ENCODE results near the gene NRXN3. TPM values are rescaled to one million over a fixed set of nuclear protein-coding genes. Genes with fewer than 3 reads are reported as not detected.

The NRXN3 gene
- total RNA-seq, 4 donors from 2014 or later: 0.19 to 1.4 (median 0.40) TPM

DNA sequence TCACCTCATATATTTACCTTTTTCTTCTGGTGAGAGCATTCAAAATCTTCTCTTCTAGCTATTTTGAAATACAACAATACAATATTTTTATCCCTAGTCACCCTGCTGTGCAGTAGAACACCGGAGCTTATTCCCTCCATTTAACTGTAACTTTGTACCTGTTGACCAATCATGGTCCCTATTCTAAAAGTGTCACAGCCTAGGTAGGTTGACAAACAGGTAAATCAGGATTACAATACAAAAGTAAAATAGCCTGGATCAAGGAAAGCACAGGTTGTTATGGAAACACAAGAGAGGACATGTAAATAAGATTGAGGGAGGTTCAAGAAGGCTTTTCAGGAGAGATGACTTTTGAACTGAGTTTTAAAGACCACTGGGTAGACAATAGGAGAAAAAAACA, 1370.2 kb downstream of the NRXN3 start:
- no peak for ATAC-seq (ENCODE audit: low FRiP score)
- no peak for DNase-seq (ENCODE audit: low spot score)
- TF ChIP-seq, protein P1, sequence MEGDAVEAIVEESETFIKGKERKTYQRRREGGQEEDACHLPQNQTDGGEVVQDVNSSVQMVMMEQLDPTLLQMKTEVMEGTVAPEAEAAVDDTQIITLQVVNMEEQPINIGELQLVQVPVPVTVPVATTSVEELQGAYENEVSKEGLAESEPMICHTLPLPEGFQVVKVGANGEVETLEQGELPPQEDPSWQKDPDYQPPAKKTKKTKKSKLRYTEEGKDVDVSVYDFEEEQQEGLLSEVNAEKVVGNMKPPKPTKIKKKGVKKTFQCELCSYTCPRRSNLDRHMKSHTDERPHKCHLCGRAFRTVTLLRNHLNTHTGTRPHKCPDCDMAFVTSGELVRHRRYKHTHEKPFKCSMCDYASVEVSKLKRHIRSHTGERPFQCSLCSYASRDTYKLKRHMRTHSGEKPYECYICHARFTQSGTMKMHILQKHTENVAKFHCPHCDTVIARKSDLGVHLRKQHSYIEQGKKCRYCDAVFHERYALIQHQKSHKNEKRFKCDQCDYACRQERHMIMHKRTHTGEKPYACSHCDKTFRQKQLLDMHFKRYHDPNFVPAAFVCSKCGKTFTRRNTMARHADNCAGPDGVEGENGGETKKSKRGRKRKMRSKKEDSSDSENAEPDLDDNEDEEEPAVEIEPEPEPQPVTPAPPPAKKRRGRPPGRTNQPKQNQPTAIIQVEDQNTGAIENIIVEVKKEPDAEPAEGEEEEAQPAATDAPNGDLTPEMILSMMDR (IDR thresholded peaks at IDR 0.05): no peak

DNA sequence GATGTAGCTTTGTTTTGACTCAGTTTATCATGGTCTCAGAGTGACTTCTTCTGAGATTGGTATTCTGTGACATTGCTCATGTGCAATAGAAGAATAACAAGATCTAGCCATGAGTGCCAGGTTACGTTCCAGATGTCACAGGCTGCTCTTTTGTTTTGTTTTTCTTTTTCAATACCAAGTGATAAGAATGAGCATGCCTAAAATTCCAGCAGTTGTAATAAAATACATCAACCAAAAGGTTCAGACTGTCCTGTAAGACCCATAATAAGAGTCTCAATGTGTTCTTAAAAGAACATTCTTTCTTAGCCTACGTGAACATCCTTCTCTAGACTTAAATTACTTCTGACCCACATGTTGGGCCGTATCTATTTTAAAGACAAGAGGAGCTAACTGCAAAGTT, 1371.9 kb downstream of the NRXN3 start:
- no peak for DNase-seq (ENCODE audit: low spot score)
- ATAC-seq (ENCODE audit: low FRiP score): no peak
- TF ChIP-seq, protein P1 (IDR thresholded peaks at IDR 0.05): no peak

DNA sequence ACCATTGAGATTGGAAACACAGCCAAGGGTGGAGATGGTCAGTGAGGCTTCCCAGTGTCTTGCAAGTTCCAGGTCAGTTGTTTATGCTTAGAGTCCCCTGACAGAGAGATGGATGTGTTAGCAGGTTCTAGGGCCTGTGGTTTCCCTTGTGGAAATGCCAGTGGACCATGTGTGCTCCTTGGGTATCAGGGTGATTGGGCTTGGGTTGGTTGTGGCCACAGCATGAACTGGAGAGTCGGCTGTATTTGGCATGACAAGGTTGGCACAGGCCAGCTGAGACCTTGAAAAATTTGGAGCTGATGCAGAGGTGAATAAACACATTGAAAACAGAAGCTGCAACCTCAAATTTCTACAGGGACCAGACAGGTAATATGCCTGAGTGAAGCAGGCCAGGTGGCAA, 1373.2 kb downstream of the NRXN3 start:
- TF ChIP-seq, protein P1 (IDR thresholded peaks at IDR 0.05): no peak
- no peak for ATAC-seq (ENCODE audit: low FRiP score)
- DNase-seq (ENCODE audit: low spot score): no peak

DNA sequence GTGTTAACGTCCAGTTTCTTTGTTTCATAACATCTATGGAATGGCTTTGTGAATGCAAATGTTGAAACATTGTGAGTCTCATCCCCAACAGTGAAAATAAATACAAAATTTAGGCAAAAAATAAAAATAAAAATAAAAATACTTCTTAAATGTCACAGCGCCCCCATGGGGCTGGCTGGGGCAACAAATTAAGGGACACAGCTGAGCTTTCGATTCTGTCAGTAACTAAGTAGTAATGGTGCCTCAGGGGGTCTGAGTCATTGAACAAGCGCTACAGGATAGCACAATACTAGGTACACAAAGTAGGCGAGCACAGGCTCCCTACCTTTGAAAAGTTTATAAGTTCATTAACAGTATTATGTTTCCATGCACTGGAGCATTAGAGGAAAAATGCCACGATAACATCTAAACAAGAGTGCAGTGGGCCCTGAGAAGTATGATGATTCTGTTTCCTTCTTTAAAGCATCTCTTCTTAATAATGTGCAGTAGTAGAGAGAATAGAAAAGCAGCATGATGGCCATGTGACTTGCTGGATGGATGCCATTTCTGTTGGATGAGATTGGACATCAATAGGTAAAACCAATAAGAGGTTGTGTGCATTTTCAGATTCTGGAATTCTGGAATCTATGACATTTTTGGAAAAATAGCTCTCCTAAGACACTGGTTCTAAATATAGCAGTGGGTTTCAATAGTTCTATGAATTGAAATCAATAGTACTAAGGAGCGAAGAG, 1374.0 kb downstream of the NRXN3 start:
- TF ChIP-seq, protein P1 (IDR thresholded peaks at IDR 0.05): no peak
- no peak for DNase-seq (ENCODE audit: low spot score)
- no peak for ATAC-seq (ENCODE audit: low FRiP score)

DNA sequence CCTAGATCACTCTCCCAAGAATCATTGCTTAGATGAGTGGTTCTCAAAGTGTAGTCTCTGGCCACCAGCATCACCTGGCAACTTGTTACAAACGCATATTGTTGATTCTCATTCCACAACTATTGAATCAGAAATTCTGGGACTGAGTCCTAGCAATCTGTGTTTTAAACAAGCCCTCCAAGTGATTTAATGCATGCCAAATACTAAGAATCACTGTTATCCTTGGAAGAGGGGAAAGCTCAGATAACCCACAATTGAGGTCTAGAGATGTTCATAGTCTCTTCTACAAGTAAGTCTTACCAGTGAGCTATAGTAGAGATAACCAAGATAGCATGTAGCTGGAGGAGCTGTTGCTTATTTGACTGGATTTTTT, 1374.5 kb downstream of the NRXN3 start:
- TF ChIP-seq, protein P1 (IDR thresholded peaks at IDR 0.05): no peak
- no peak for ATAC-seq (ENCODE audit: low FRiP score)
- no peak for DNase-seq (ENCODE audit: low spot score)

DNA sequence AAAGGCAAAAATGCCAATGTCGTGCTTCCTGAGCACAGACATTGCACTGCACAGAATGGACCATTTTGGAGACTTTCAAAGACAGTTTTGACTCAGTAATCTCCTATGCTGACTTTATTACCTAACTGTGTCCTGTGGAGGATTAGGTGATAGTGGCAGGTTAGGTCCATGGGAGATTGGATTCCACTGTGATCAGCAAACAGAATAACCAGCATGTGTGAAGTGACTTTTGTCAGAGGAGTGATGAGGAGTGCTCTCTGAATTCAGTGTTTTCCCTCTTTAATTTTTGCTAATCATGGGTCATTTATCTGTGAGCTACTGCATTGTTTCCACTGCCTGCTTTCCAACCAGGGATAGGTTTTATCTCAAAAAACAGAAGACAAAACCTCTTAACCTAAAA, 1378.7 kb downstream of the NRXN3 start:
- TF ChIP-seq, protein P1 (IDR thresholded peaks at IDR 0.05): no peak
- ATAC-seq (ENCODE audit: low FRiP score) (no peak), DNase-seq (ENCODE audit: low spot score) (no peak)

DNA sequence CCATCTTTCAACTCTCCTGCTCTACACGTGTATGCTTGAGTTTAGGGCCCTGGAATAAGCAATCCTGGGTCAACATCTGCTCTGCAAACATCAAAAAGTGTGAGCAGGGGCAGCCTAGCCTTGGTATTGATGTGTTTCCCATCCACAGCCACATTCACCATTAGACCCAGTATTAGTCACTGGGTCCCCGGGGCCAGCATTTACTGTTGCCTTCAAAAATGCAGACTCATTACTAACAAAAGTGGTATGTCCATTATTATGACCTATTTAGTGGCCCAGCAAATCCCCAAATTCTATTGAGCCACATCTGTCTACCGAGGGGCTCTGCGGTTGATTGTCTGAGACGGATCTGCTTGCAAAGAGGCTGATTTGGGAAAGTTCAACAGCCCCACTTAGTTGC, 1379.3 kb downstream of the NRXN3 start:
- ATAC-seq (ENCODE audit: low FRiP score): no peak
- TF ChIP-seq, protein P1 (IDR thresholded peaks at IDR 0.05): no peak
- no peak for DNase-seq (ENCODE audit: low spot score)

All from omental fat pad (tissue), 4 donors.